Measurements from ENCODE around the gene RTN4.

The RTN4 gene

GRCh38 chr2:55038428-55038827 lies 11.8 kb downstream of the RTN4 start:
- in situ Hi-C loops (cut with MboI; ENCODE audit: low sequenced_read_pairs, unreplicated experiment) = no loop called here
- DNase-seq (ENCODE audit: low spot score) = no peak
- TF ChIP-seq CTCF (IDR thresholded peaks at IDR 0.05; ENCODE audit: borderline replicate concordance, control extremely low read depth, extremely low read depth, insufficient read depth, missing control alignments) = no peak

- TF ChIP-seq CTCF (IDR thresholded peaks at IDR 0.05; ENCODE audit: borderline replicate concordance, control extremely low read depth, extremely low read depth, insufficient read depth, missing control alignments) = no peak
- no peak for DNase-seq (ENCODE audit: low spot score)
- in situ Hi-C loops (cut with MboI; ENCODE audit: low sequenced_read_pairs, unreplicated experiment) = no loop called here
Observed at GRCh38 chr2:55035716-55036115, 14.5 kb downstream of the RTN4 start.

GRCh38 chr2:55033921-55034320 lies 16.3 kb downstream of the RTN4 start:
- no peak for TF ChIP-seq CTCF (IDR thresholded peaks at IDR 0.05; ENCODE audit: borderline replicate concordance, control extremely low read depth, extremely low read depth, insufficient read depth, missing control alignments)
- in situ Hi-C loops (cut with MboI; ENCODE audit: low sequenced_read_pairs, unreplicated experiment) = no loop called here
- DNase-seq (ENCODE audit: low spot score) = no peak

- no peak for DNase-seq (ENCODE audit: low spot score)
- in situ Hi-C loops (cut with MboI; ENCODE audit: low sequenced_read_pairs, unreplicated experiment) = no loop called here
- TF ChIP-seq CTCF (IDR thresholded peaks at IDR 0.05; ENCODE audit: borderline replicate concordance, control extremely low read depth, extremely low read depth, insufficient read depth, missing control alignments) = no peak
Observed at GRCh38 chr2:55033076-55033742, 17.0 kb downstream of the RTN4 start.

- DNase-seq (ENCODE audit: low spot score) = no peak
- in situ Hi-C loops (cut with MboI; ENCODE audit: low sequenced_read_pairs, unreplicated experiment) = no loop called here
- no peak for TF ChIP-seq CTCF (IDR thresholded peaks at IDR 0.05; ENCODE audit: borderline replicate concordance, control extremely low read depth, extremely low read depth, insufficient read depth, missing control alignments)
Observed at GRCh38 chr2:55031505-55031904, 18.7 kb downstream of the RTN4 start.

GRCh38 chr2:55030766-55031165 lies 19.5 kb downstream of the RTN4 start:
- no peak for TF ChIP-seq CTCF (IDR thresholded peaks at IDR 0.05; ENCODE audit: borderline replicate concordance, control extremely low read depth, extremely low read depth, insufficient read depth, missing control alignments)
- DNase-seq (ENCODE audit: low spot score) = no peak
- in situ Hi-C loops (cut with MboI; ENCODE audit: low sequenced_read_pairs, unreplicated experiment) = no loop called here

All from GM13976 (cell line).